SIG-M5 treated with dmso at 0.1 percent for 504 hours (cell line): ENCODE data around the gene CFAP299.

ENCODE experiments used
- DNase-seq: peaks from one replicate; lab custom pipeline; 2025; ENCODE audit not compliant: unreplicated experiment; lab: John Stamatoyannopoulos, UW

CFAP299 gene

GRCh38 chr4:80387390-80388283 lies 52.1 kb downstream of the CFAP299 start:
- DNase-seq: no peak

GRCh38 chr4:80388284-80388607 lies 52.7 kb downstream of the CFAP299 start:
- DNase-seq: no peak

DNA sequence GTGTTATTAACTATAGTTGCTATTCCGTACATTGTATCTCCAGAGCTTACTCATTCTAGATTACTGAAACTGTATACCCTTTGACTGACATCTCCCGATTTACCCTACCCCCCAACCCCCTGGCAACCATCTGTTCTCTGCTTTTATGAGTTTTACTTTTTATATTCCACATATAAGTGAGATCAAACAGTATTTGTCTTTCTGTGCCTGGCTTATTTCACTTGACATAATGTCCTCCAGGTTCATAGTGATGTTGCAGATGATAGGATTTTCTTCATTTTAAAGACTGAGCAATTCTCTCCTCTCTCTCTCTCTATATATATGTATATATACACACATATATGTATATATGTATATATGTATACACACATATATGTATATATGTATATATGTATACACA lies 54.6 kb downstream of the CFAP299 start:
- no peak for DNase-seq

DNA sequence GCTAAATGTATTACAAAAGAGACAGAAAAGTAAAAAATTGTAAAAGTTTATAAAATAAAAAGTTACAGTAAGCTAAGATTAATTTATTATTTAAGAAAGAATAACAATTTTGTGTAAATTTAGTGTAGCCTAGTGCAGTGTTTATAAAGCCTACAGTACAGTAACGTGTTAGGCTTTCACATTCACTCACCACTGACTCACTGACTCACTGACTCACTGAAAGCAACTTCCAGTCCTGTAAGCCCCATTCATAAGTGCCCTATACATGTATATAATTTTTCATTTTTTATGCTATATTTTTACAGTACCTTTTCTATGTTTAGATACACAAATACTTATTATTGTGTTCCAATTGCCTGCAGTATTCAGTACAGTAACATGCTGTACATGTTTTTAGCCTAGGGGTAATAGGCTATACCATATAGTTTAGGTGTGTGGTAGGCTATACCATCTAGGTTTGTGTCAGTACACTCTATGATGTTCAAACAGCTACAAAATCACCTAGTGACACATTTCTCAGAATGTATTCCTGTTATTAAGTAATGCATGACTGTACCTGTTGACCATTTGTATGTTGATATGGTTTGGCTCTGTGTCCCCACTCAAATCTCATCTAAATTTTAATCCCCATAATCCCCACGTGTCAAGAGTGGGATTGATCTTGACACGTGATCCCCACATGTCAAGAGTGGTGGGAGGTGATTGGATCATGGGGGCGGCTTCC lies 57.9 kb downstream of the CFAP299 start:
- DNase-seq: no peak

GRCh38 chr4:80393970-80394250 lies 58.4 kb downstream of the CFAP299 start:
- DNase-seq: no peak

GRCh38 chr4:80407246-80407645 lies 71.7 kb downstream of the CFAP299 start:
- no peak for DNase-seq

DNA sequence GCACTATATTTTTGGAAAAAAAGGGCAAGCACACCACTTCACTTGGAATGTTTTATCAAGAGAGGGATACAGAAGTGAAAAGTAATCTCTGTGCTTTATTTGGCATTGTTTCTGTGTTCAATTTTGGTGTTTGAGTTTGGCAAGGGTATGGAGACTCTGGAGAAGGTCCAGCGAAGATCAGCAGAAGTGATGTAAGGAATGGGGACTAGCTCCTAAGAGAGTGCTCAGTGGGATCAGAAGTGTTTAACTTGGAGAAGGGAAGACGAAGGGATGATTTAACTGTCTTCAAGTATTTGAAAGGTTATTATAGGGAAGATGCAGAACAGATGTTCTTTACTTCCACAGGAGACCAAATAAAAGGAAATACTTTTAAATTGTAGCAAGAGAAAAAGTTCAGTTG lies 74.3 kb downstream of the CFAP299 start:
- no peak for DNase-seq

DNA sequence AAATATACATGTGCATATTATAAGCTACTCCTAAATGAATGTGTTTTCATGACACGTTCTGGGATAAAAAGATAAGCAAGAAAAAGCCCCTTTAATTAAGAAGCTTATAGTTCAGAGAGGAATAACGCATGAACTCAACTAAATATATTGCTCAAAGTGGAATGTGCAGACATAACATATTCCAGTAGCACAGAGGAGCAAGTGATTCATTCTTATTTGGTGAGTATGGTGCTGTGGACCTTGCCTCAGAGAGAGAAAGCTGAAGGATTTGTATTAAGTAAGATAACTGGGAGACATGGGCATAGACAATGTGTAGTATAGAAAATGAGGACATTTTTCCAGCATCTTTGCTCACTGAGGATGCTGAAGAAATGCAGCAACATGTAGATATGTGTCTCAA lies 76.8 kb downstream of the CFAP299 start:
- no peak for DNase-seq

DNA sequence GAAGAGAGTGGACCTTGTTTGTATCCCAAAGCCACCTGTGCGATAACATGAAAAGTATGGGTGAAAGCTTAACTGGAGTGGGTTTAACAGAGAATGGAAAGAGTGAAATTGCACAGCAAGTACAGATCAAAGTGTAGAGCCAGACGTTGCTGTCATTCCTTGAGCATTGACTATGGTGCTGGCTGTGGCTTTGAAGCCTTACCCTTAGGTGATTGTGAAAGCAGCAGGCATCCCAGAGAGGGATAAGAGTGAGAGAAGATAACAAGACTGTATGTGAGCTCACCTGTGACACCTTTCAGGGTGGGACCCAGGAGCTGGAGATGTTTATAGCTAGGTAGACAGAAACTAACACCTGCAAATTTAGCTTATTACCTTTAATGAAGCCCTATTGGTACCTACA lies 77.6 kb downstream of the CFAP299 start:
- DNase-seq: no peak

- DNase-seq: no peak
Measured at GRCh38 chr4:80417019-80417418, 81.5 kb downstream of the CFAP299 start.

DNA sequence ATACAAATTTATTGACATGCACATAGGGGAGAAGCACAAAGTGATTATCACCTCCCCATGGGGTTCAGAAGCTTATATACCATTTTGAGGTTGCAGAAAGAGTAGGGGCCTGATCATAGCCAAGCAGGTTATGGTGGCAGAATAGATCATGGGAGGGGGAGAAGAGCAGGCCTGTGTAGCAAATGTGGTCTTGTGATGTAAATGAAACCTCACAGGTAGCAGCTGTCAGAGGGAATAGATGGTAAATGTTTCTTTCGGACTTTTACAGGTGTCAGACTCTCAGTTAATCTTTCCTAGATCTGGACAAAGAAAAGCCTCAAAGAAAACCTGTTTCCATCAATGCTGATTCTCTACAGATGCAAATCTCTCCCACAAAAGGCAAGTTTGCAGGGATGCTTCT lies 84.4 kb downstream of the CFAP299 start:
- no peak for DNase-seq

DNA sequence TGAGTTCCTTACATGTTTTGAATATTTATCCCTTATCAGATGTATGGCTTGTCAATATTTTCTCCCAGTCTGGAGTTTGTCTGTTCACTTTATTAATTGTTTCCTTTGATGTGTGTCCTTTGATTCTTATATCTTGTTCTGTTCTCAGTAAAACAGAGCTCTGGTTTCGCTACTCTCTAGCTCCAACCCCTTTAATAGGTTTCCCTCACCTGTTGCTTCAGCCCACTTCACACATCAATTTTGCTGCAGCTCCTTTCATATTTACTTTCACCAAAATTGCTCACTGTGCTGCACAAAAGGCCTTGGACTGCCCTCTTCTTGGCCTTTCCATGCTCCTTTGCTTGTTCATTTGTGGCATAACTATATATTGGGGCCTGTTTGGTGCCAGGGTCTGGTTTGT lies 85.1 kb downstream of the CFAP299 start:
- DNase-seq: no peak

DNA sequence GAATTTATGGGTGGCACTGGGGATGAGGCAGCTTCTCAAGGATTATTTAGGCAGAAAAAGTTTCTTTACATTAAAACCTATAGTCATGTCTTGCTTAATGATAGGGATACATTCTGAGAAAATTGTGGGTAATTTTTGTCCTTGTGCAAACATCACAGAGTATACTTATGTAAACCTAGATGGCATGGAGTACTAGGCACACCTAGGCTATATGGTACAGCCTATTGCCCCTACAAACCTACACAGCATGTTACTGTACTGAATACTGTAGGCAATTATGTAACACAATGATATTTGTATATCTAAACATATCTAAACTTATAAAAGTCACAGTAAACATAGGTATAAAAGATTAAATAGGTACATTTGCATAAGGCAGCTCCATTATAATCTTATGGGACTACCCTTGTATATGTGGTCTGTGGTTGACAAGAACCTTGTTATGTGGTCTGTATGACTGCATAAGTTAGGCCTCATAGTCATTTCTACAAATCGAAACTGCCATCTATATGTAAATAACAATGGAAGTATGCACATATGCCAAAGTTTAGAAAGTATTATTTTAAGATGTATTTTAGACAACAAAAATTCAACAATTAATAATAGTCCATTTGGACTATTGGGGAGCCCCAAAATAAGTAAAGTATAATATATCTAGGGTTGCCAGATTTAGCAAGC lies 87.3 kb downstream of the CFAP299 start:
- DNase-seq: no peak

GRCh38 chr4:80423553-80424224 lies 88.2 kb downstream of the CFAP299 start:
- DNase-seq: no peak

GRCh38 chr4:80424225-80424581 lies 88.7 kb downstream of the CFAP299 start:
- no peak for DNase-seq

DNA sequence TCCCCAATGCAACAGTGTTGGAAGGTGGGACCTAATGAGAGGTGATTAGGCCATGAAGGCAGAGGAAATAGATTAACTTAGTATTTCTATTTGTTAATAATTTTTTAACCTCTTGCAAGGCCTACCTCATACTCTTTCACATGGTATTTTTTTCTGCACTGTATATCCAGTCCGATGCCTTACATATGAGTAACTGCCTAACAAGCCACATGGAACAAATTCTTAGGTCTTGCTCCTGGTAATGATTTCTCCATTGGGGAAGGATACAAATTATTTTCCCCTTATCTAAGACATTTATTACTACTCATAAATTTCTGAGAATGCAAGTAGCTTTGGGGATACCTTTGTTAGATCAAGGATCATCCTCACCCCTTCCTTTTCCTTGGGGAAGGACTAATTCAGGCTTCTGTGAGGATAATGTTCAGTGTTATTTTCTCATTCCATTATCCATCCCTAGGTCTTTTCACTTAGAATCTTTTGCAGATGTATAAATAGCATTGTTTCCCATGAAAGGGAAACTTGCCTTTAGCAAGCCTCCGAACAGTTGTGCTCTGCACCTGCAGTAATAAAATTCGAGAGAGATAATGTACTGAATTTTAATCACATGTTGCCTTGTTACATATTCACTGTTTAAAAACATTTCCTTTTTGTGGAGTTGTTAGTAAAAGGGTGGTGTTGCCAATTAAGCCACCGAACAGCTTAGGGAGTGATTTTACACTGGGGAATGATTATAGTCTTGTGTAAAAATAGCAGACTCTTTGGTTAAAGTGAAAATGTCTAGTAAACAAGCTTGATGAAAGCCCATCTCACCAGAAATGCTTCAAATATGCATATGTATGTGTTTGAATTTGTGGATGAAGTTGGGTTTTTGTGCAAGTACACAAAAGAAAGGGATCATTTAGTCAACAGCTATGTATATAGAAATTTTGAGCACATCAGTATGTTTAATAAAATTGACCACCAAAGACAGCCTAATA lies 89.9 kb downstream of the CFAP299 start:
- DNase-seq: no peak

DNA sequence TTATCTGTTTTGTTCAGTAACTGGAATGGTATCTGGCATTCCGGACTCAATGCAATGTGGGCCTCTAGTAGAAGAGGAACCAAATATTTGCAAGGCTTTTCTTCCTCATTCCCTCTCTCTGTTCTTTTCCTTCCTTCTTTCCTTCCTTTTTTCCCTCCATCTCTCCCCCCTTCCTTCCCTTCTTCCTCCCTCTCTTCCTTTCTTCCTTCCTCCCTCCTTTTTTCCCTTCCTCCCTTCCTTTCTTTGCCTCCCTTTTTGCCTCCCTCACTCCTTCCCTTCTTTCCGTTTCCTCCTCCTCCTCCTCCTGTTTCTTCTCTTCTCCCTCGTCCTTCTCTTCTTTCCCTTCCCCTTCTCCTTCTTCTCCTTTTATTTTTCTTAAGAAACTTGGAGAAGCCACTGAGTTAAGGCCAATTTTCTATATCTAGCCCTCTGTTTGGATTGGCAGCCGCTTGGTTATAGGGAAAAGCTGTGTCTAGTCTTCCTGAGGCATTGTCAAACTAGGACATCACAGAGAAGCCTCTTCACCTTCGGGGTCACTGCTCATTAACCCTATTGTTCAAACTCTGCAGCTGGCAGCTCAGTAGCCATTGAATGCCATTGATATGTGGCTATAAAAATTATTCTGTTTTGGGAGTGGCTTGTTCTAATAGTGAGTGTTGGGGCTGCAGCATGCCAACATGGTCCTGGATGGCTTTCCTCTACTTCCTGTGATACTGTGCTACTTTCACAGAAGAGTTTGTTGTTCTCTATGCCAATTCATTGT lies 95.9 kb downstream of the CFAP299 start:
- no peak for DNase-seq

DNA sequence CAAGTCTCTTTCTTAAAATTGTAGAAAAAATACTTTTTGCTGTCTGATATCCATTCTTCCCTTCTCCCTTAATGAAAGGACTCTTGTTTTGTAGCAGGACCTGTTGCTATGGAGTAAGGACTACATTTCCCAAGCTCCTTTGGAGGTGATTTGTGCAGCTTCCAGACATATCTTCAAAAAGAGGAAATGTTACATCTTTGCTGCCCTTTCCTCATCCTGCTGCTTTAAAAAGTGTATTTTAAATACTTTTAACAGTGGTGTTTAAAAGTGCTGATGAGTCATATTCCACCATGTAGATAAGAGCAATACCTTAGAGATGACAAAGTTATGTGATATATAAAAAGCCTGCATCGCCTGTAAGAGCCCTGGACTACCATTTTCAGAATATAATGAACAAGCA lies 98.7 kb downstream of the CFAP299 start:
- DNase-seq: no peak

DNA sequence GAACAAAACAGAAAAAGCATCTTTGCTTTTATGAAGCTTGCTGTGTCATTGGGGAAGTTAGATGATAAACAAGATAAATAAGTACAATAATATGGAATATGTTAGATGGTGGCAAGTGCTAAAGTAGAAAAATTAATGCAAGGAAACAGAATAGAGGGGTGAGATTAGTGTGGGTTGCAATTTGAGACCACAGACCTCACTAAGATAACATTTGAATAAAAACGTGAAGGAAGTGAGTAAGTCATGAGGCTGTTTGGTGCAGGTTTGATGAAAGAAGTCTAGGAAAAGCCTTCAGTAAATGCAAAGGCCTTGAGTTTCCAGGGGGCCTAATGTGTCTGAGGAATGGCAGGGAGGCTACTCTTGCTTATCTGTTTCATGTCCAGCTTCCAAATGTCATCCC lies 102.5 kb downstream of the CFAP299 start:
- DNase-seq: no peak
